DND-41 (cell line): Measurements from ENCODE around the gene WDFY3.

Experiments used
- CTCF ChIP-seq: IDR thresholded peaks from 2 replicates; pipeline ENCODE4 v1.5.1; 2012; ENCODE audit warnings: borderline replicate concordance, low read length, moderate library complexity, mild to moderate bottlenecking; ENCODE audit not compliant: poor library complexity, severe bottlenecking; ENCODE audit errors: extremely low read depth
- EZH2 ChIP-seq: IDR thresholded peaks from 3 replicates; pipeline ENCODE4 v1.6.1; 2012; ENCODE audit warnings: borderline replicate concordance, low read depth, mild to moderate bottlenecking, moderate library complexity, low read length, inconsistent platforms; ENCODE audit not compliant: severe bottlenecking

- no peak for TF ChIP-seq CTCF
- no peak for TF ChIP-seq EZH2
Observed at GRCh38 chr4:84927428-84927827, 39.1 kb downstream of the WDFY3 start.
